Neutrophil (primary cell): ENCODE data around the gene CKS2.

Experiments
- H3K27ac ChIP-seq: fragments of 200-600 bp; sonication (generic); 2 replicates; pipeline ENCODE4 v1.5.1; 2016; ENCODE audit warnings: mild to moderate bottlenecking, moderate library complexity
- H3K27me3 ChIP-seq: fragments of 200-600 bp; sonication (generic); 2 replicates; pipeline ENCODE4 v1.6.0; 2016; ENCODE audit warnings: mild to moderate bottlenecking
- H3K36me3 ChIP-seq: fragments of 200-600 bp; sonication (generic); 2 replicates; pipeline ENCODE4 v1.5.1; 2017
- H3K4me1 ChIP-seq, 2 experiments: fragments of 200-600 bp in 1 of 2; sonication (generic) in 1 of 2; 1 replicate in 1 of 2; 2 replicates in 1 of 2; pipeline versions ENCODE4 v1.5.1 to v1.6.1; 2013 to 2016; ENCODE audit warnings: low read depth in 1 of 2, low read length in 1 of 2, mild to moderate bottlenecking in 1 of 2, moderate library complexity in 1 of 2; ENCODE audit not compliant: control insufficient read depth in 1 of 2, insufficient read depth in 1 of 2
- H3K4me3 ChIP-seq, 2 experiments: fragments of 200-600 bp in 1 of 2; sonication (generic) in 1 of 2; 1 replicate in 1 of 2; 2 replicates in 1 of 2; pipeline ENCODE4 v1.5.1; 2013 to 2016; ENCODE audit warnings: low read depth in 1 of 2, low read length in 1 of 2, mild to moderate bottlenecking in 1 of 2, moderate library complexity in 1 of 2
- H3K9me3 ChIP-seq: fragments of 200-600 bp; sonication (generic); 2 replicates; pipeline ENCODE4 v1.5.1; 2016
- TF ChIP-seq, protein P1 (sequence below): fragments of 200-600 bp; sonication (generic); IDR thresholded peaks from 2 replicates; pipeline ENCODE4 v1.5.1; 2016; ENCODE audit warnings: antibody characterized with exemption

Gene CKS2

DNA sequence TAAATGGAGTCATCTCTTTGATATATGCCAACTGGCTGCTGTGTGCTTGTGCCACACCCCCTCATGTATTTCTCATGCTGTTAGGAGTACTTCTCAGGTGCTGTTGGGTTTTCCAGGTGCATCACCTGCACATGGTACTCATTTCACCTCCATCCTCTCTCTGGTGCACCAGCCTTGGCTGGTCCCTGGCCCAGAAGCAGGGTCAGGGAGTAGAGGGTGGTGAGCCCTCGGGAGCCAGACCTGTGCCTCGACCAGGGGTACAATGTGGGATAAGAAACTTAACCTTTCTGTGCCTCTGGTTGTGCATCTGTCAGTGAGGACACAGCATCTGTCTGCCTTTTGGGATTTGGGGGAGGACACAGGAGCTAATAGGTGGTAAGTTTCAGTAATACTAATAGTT, 45.8 kb downstream of the CKS2 start:
- no peaks in the 10 kb centered on the region for H3K9me3 ChIP-seq
- TF ChIP-seq, protein P1, sequence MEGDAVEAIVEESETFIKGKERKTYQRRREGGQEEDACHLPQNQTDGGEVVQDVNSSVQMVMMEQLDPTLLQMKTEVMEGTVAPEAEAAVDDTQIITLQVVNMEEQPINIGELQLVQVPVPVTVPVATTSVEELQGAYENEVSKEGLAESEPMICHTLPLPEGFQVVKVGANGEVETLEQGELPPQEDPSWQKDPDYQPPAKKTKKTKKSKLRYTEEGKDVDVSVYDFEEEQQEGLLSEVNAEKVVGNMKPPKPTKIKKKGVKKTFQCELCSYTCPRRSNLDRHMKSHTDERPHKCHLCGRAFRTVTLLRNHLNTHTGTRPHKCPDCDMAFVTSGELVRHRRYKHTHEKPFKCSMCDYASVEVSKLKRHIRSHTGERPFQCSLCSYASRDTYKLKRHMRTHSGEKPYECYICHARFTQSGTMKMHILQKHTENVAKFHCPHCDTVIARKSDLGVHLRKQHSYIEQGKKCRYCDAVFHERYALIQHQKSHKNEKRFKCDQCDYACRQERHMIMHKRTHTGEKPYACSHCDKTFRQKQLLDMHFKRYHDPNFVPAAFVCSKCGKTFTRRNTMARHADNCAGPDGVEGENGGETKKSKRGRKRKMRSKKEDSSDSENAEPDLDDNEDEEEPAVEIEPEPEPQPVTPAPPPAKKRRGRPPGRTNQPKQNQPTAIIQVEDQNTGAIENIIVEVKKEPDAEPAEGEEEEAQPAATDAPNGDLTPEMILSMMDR: no peak
- no peak overlapping the region for H3K4me3 ChIP-seq
- H3K27ac ChIP-seq: no peak overlapping the region
- H3K4me1 ChIP-seq: peaks cover 16 to 21% of the 10 kb centered on the region in 2 experiments
- H3K36me3 ChIP-seq: peaks cover 94% of the 10 kb centered on the region
- no peaks in the 10 kb centered on the region for H3K27me3 ChIP-seq

DNA sequence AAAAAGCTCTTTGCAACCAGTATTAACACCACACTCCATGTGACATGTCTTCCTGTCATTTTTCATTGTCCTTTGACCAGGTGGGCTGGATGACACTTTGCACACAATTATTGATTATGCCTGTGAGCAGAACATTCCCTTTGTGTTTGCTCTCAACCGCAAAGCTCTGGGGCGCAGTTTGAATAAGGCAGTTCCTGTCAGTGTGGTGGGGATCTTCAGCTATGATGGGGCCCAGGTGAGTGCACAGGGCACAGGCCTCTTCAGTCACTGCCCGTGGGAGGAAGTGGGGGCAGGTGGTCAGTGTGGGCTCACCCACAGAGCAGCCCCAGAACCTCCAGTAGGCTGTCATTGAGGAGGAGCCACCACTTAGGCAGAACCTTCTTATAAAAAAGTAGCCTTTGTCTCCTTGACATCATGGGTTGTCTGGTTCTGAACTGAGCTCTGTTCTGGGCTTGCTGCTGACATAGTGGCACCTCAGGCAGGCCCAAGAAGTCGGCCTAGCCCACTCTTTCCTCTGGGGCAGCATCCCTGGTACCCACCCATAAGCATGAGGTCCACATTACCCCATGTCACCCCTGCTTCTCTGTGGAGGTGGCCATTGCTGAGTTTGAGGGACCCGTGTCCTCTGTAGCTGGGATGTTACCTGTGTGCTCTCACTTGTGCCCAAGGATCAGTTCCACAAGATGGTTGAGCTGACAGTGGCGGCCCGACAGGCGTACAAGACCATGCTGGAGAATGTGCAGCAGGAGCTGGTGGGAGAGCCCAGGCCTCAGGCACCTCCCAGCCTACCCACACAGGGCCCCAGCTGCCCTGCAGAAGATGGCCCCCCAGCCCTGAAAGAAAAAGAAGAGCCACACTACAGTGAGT, 46.6 kb downstream of the CKS2 start:
- peak overlapping the region; percentile 58 for H3K27ac ChIP-seq
- peaks cover 96% of the 10 kb centered on the region for H3K36me3 ChIP-seq
- no peaks in the 10 kb centered on the region for H3K9me3 ChIP-seq
- TF ChIP-seq, protein P1: no peak
- H3K27me3 ChIP-seq: no peaks in the 10 kb centered on the region
- H3K4me1 ChIP-seq: peaks cover 8 to 13% of the 10 kb centered on the region in 2 experiments
- no peak overlapping the region for H3K4me3 ChIP-seq

DNA sequence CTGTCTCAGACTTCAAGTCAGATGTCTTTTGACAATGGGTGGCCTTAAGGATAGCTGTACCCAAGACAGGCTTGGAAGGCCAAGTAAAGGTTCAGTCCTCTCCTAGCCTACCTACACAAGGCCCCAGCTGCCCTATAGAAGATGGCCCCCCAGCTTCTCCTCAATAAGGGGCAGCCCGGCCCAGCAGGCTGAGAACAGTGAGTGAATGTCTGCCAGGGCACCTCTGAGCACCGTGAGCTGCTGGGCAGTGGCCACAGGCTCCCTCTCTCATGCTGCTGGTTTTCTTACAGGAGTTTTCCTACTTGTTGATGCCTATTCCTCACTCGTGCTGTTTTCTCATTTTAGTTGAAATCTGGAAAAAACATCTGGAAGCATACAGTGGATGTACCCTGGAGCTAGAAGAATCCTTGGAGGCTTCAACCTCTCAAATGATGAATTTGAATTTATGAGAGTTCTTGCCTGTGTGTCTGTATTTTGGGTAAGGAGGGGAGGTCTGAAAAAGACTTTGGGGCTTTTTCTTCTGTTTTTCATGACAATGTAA, 47.5 kb downstream of the CKS2 start:
- Histone ChIP-seq H3K4me1 (peaks cover 0 to 4% of the 10 kb centered on the region in 2 experiments), H3K27ac (peak overlapping the region; percentile 58), H3K27me3 (no peaks in the 10 kb centered on the region), H3K4me3 (no peak overlapping the region), H3K36me3 (peaks cover 98% of the 10 kb centered on the region), H3K9me3 (no peaks in the 10 kb centered on the region)
- TF ChIP-seq, protein P1: no peak

DNA sequence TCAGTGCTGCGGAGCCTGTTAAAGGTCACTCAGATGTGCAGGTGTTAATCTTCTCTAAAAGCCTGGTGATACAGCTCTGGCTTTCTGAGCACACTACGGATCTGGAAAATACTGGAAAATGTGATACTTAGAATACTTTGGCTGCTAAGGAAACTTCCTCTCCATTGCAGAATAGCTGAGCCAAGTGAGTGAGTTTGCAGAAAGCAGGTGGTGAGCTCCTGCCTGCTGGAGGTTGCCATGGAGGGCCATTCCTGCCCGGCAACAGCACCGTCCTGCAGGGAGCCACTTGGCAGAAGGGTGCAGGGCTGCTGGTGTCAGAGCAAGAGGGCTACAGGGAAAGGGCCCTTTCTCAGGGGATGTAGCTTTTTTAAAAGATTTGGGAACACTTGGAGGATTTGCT, 48.0 kb downstream of the CKS2 start:
- peaks cover 0 to 4% of the 10 kb centered on the region in 2 experiments for H3K4me1 ChIP-seq
- no peak overlapping the region for H3K4me3 ChIP-seq
- peaks cover 98% of the 10 kb centered on the region for H3K36me3 ChIP-seq
- no peaks in the 10 kb centered on the region for H3K9me3 ChIP-seq
- H3K27ac ChIP-seq: peak overlapping the region; percentile 58
- no peaks in the 10 kb centered on the region for H3K27me3 ChIP-seq
- TF ChIP-seq, protein P1: no peak

DNA sequence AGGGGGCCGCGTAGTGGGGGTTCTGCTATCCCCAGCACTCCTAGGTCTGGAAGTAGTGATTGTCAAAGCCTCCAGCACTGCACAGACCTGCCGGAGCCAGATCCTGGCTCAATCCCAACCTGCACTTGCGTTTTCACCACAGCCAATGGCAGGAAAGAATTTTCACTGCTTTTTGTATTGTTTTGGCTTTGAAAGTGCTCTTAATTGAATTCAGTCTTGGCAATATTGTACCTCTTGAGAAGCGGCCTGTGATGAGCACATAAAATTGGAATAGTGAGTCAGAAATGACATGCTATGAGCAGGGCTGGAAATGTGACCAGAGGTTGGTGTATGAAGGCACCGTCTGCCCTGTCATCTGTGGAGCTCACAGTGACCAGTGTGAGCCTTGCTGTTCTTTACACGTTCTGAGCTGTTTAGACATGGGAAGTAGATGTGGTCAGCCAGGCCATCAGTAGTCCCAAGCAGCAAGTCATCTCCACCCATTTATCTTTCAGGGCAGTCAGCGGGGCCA, 48.8 kb downstream of the CKS2 start:
- Histone ChIP-seq H3K36me3 (peaks cover 98% of the 10 kb centered on the region), H3K9me3 (no peaks in the 10 kb centered on the region), H3K27ac (peak overlapping the region; percentile 58), H3K27me3 (no peaks in the 10 kb centered on the region), H3K4me3 (no peak overlapping the region), H3K4me1 (peaks cover 0 to 4% of the 10 kb centered on the region in 2 experiments)
- TF ChIP-seq, protein P1: no peak
